DOHH2 (cell line): ENCODE measurements around the gene SHISA6.
A peak's percentile ranks its signal among the peaks of the same experiment; 100 is the strongest.

Experiments
- H3F3A ChIP-seq: fragments of 200-600 bp; sonication (generic), shearing (Covaris generic); 2 replicates; pipeline ENCODE4 v1.6.0; 2016; ENCODE audit warnings: antibody characterized with exemption, mild to moderate bottlenecking; ENCODE audit not compliant: control insufficient read depth, insufficient read depth
- H3K27ac ChIP-seq: fragments of 200-600 bp; sonication (generic); 2 replicates; pipeline ENCODE4 v1.5.1; 2014; ENCODE audit warnings: low read depth, mild to moderate bottlenecking, low read length, moderate library complexity
- H3K27me3 ChIP-seq: fragments of 200-600 bp; sonication (generic); 2 replicates; pipeline ENCODE4 v1.6.1; 2014; ENCODE audit warnings: mild to moderate bottlenecking, low read length, mixed read lengths; ENCODE audit not compliant: control insufficient read depth
- H3K36me3 ChIP-seq: fragments of 200-600 bp; sonication (generic); 2 replicates; pipeline ENCODE4 v1.6.1; 2014; ENCODE audit warnings: mild to moderate bottlenecking, low read length, moderate library complexity, mixed read lengths; ENCODE audit not compliant: control insufficient read depth
- H3K4me1 ChIP-seq: fragments of 200-600 bp; sonication (generic); 2 replicates; pipeline ENCODE4 v1.6.1; 2014; ENCODE audit warnings: mild to moderate bottlenecking, low read length, mixed read lengths; ENCODE audit not compliant: control insufficient read depth
- H3K4me2 ChIP-seq: fragments of 200-600 bp; sonication (generic); 2 replicates; pipeline ENCODE4 v1.6.0; 2014; ENCODE audit warnings: mild to moderate bottlenecking, low read length, moderate library complexity
- H3K4me3 ChIP-seq: fragments of 200-600 bp; sonication (generic); 2 replicates; pipeline ENCODE4 v1.5.1; 2014; ENCODE audit warnings: mild to moderate bottlenecking, low read length, mixed read lengths
- H3K79me2 ChIP-seq: fragments of 200-600 bp; sonication (generic); 2 replicates; pipeline ENCODE4 v1.6.1; 2014; ENCODE audit warnings: mild to moderate bottlenecking, low read length, mixed read lengths; ENCODE audit not compliant: control insufficient read depth
- H3K9me2 ChIP-seq: fragments of 200-600 bp; sonication (generic); replicated peaks from 2 replicates; pipeline ENCODE4 v1.6.1; 2014; ENCODE audit warnings: mild to moderate bottlenecking, low read length, mixed read lengths; ENCODE audit not compliant: control insufficient read depth
- H3K9me3 ChIP-seq: fragments of 200-600 bp; sonication (generic); 2 replicates; pipeline ENCODE4 v1.6.1; 2014; ENCODE audit warnings: antibody characterized with exemption, low read length, mixed read lengths; ENCODE audit not compliant: control insufficient read depth, insufficient read depth
- H4K20me1 ChIP-seq: fragments of 200-600 bp; sonication (generic); 2 replicates; pipeline ENCODE4 v1.6.0; 2014; ENCODE audit warnings: low read depth, mild to moderate bottlenecking, antibody characterized with exemption, low read length, moderate library complexity; ENCODE audit not compliant: control insufficient read depth, insufficient read depth
- EZH2phosphoT487 ChIP-seq: fragments of 200-600 bp; sonication (generic); IDR thresholded peaks from 2 replicates; pipeline ENCODE4 v1.6.1; 2017; ENCODE audit warnings: borderline replicate concordance, mild to moderate bottlenecking, antibody characterized with exemption, low read length, moderate library complexity, mixed read lengths
- TF ChIP-seq, protein P1 (sequence below): fragments of 200-600 bp; sonication (generic); IDR thresholded peaks from one replicate; pipeline ENCODE4 v1.5.1; 2014; ENCODE audit warnings: antibody characterized with exemption, mild to moderate bottlenecking, low read depth, low read length; ENCODE audit not compliant: poor library complexity, severe bottlenecking

The SHISA6 gene

DNA sequence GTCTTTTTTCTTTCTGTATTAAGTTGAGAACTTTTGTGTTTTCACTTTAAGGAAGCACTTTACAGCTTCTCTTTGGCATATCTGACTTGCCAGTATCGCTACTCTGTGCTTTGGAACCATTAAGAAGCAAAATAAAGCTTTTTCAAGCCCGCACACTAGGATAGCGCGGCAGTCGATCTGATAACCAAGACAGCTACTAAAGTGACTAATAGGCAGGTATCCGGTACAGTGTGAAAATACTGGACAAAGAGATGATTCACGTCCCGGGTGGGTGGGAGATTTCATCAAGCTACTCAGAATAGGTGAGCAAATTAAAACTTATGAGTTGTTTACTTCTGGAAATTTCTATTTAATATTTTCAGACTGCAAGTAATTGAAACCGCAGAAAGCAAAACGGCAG lies 53.8 kb downstream of the SHISA6 start:
- H3K27me3 ChIP-seq = no peaks in the 10 kb centered on the region
- TF ChIP-seq EZH2phosphoT487 = no peak
- TF ChIP-seq, protein P1, sequence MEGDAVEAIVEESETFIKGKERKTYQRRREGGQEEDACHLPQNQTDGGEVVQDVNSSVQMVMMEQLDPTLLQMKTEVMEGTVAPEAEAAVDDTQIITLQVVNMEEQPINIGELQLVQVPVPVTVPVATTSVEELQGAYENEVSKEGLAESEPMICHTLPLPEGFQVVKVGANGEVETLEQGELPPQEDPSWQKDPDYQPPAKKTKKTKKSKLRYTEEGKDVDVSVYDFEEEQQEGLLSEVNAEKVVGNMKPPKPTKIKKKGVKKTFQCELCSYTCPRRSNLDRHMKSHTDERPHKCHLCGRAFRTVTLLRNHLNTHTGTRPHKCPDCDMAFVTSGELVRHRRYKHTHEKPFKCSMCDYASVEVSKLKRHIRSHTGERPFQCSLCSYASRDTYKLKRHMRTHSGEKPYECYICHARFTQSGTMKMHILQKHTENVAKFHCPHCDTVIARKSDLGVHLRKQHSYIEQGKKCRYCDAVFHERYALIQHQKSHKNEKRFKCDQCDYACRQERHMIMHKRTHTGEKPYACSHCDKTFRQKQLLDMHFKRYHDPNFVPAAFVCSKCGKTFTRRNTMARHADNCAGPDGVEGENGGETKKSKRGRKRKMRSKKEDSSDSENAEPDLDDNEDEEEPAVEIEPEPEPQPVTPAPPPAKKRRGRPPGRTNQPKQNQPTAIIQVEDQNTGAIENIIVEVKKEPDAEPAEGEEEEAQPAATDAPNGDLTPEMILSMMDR = no peak

DNA sequence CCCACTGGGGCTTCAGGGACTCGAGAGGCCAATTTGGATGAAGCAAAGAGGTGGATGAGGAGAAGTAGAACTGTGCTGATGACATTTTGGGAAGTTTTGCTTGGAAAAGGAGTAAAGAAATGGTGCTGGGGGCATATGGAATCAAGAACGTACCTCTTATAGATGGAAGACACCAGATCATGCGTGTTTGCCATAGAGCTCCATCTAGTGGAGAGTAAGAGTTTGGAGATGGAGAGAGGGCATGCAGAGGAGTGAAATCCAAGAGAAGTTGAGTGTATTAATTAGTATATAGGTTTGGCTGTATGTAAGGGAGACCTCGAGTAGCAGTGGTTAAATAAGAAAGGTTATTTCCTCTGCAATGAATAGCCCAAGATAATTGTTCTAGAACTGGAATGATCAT lies 56.0 kb downstream of the SHISA6 start:
- Histone ChIP-seq H3K27me3 (no peaks in the 10 kb centered on the region), H3K9me2 (no peaks in the 10 kb centered on the region), H3K9me3 (no peaks in the 10 kb centered on the region), H3K4me2 (no peak overlapping the region), H3K79me2 (no peaks in the 10 kb centered on the region), H3K4me1 (no peaks in the 10 kb centered on the region), H3K4me3 (no peak overlapping the region), H4K20me1 (no peaks in the 10 kb centered on the region), H3K36me3 (no peaks in the 10 kb centered on the region), H3K27ac (no peak overlapping the region), H3F3A (no peaks in the 10 kb centered on the region)
- TF ChIP-seq EZH2phosphoT487 = no peak
- TF ChIP-seq, protein P1 = peak; percentile 28

More for the DNA sequence above, 53.8 kb downstream of the SHISA6 start:
- Histone ChIP-seq H3K27ac (no peak overlapping the region), H4K20me1 (no peaks in the 10 kb centered on the region), H3K79me2 (no peaks in the 10 kb centered on the region), H3K9me3 (no peaks in the 10 kb centered on the region), H3K36me3 (no peaks in the 10 kb centered on the region), H3K4me3 (no peak overlapping the region), H3K4me2 (no peak overlapping the region), H3K4me1 (no peaks in the 10 kb centered on the region), H3K9me2 (no peaks in the 10 kb centered on the region), H3F3A (no peaks in the 10 kb centered on the region)

DNA sequence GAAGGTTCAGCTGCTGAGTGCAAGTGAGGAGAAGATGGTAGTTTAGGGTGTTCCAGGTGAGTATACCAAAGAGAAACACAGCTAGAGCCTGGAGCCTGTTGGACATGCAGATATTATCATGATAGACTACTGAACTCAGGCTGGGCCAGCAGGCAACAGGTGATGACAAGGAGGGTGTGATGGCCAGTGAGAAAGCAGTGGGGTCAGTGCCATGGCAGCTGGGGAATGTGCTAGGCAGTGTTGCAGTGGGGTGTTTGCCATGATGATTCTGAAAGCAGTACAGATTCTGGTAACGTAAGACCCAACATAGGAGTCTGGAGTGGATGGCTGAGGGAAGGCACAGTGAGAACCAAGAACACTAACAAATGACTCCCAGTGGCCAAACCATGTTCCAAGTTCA lies 57.4 kb downstream of the SHISA6 start:
- H4K20me1 ChIP-seq = no peaks in the 10 kb centered on the region
- no peaks in the 10 kb centered on the region for H3K9me2 ChIP-seq
- H3K27me3 ChIP-seq = no peaks in the 10 kb centered on the region
- H3K4me2 ChIP-seq = no peak overlapping the region
- no peaks in the 10 kb centered on the region for H3K4me1 ChIP-seq
- no peaks in the 10 kb centered on the region for H3K79me2 ChIP-seq
- H3F3A ChIP-seq = no peaks in the 10 kb centered on the region
- no peaks in the 10 kb centered on the region for H3K36me3 ChIP-seq
- H3K4me3 ChIP-seq = no peak overlapping the region
- TF ChIP-seq, protein P1 = no peak
- TF ChIP-seq EZH2phosphoT487 = no peak
- no peak overlapping the region for H3K27ac ChIP-seq
- H3K9me3 ChIP-seq = no peaks in the 10 kb centered on the region

DNA sequence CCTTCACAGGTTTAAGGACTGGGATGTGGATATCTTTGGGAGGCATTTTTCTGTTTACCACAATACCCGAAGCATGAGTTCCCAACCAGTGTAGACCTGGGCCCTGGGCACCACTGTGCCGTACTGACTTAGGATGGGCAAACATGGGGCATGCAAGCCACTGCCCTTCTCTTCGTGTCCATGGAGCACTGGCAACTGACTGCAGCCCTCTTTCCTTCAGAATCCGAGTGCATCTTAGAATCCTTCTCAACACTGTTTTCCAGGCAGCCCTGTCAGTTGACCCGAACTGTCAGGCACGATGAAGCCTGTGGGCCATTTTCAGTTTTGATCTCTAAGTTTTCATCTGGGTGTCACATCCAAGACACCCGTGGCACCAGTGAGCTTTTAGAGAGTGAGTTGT lies 59.2 kb downstream of the SHISA6 start:
- no peaks in the 10 kb centered on the region for H3F3A ChIP-seq
- H3K9me3 ChIP-seq = peaks cover 3% of the 10 kb centered on the region; the same call in 1 of the 2 replicates
- TF ChIP-seq, protein P1 = no peak
- TF ChIP-seq EZH2phosphoT487 = no peak
- no peaks in the 10 kb centered on the region for H3K9me2 ChIP-seq
- H3K4me2 ChIP-seq = no peak overlapping the region
- no peak overlapping the region for H3K4me3 ChIP-seq
- H4K20me1 ChIP-seq = no peaks in the 10 kb centered on the region
- no peaks in the 10 kb centered on the region for H3K36me3 ChIP-seq
- no peaks in the 10 kb centered on the region for H3K4me1 ChIP-seq
- H3K79me2 ChIP-seq = no peaks in the 10 kb centered on the region
- no peaks in the 10 kb centered on the region for H3K27me3 ChIP-seq
- H3K27ac ChIP-seq = no peak overlapping the region
